ENCODE data around the gene ASCC1.
A peak's percentile ranks its signal among the peaks of the same experiment; 100 is the strongest.
"Not testable (repeated sequence)": the region's sequence is repeated elsewhere in the genome, so short reads cannot be mapped to it uniquely, and the experiment has no call there.

The ASCC1 gene

GRCh38 chr10:72228318-72228751, 12.3 kb upstream of the ASCC1 start:
- no peak overlapping the region for H3K4me2 ChIP-seq (ENCODE audit: insufficient read depth, low read length)
- no peak overlapping the region for H3K4me3 ChIP-seq (ENCODE audit: low read depth in 1 of 2, low read length in 2 of 2)
- H2AFZ ChIP-seq (ENCODE audit: low read depth, low read length), result no peak overlapping the region
- peaks cover 75% of the 10 kb centered on the region for H3K79me2 ChIP-seq (ENCODE audit: insufficient read depth, low read length)
- peaks cover 63% of the 10 kb centered on the region for H3K36me3 ChIP-seq (ENCODE audit: insufficient read depth, low read length)
- ATAC-seq (ENCODE audit: insufficient read depth, low read depth) (no peak), DNase-seq (no peak)
- H3K27me3 ChIP-seq (ENCODE audit: insufficient read depth, low read length, poor library complexity), result no peaks in the 10 kb centered on the region
- TF ChIP-seq EZH2 (IDR thresholded peaks at IDR 0.05; ENCODE audit: borderline replicate concordance, low read depth, low read length, severe bottlenecking) (no peak), CTCF (IDR thresholded peaks at IDR 0.05; ENCODE audit: borderline replicate concordance, extremely low read depth, low read length, poor library complexity, severe bottlenecking) (no peak)
- no peaks in the 10 kb centered on the region for H3K9me3 ChIP-seq (ENCODE audit: insufficient read depth, low read length, severe bottlenecking)
- H4K20me1 ChIP-seq (ENCODE audit: insufficient read depth, low read length), result no peaks in the 10 kb centered on the region
- no peak overlapping the region for H3K9ac ChIP-seq (ENCODE audit: low read depth, low read length)
- no peaks in the 10 kb centered on the region for H3K4me1 ChIP-seq (ENCODE audit: insufficient read depth, low read length)
- H3K27ac ChIP-seq (ENCODE audit: low read length), result peak overlapping the region; percentile 52; the same call in 1 of the 2 replicates

DNA sequence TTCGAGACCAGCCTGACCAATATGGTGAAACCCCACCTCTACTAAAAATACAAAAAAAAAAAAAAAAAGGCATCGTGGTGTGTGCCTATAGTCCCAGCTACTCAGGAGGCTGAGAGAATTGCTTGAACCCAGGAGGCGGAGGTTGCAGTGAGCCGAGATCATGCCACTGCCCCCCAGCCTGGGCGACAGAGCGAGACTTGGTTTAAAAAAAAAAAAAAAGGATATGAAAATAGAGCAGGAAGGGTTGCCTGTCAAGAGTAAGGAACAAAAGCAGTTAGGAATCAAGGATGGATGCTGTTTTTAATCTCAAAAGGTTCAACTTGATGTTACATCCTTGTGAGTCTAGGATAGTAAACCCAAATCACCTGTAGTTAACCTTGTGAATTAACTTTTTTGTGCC, 11.8 kb upstream of the ASCC1 start:
- Histone ChIP-seq H3K4me2 (ENCODE audit: insufficient read depth, low read length) (no peak overlapping the region), H3K27me3 (ENCODE audit: insufficient read depth, low read length, poor library complexity) (no peaks in the 10 kb centered on the region), H3K4me3 (ENCODE audit: low read depth in 1 of 2, low read length in 2 of 2) (no peak overlapping the region), H2AFZ (ENCODE audit: low read depth, low read length) (no peak overlapping the region), H3K36me3 (ENCODE audit: insufficient read depth, low read length) (peaks cover 60% of the 10 kb centered on the region), H3K9ac (ENCODE audit: low read depth, low read length) (no peak overlapping the region), H3K4me1 (ENCODE audit: insufficient read depth, low read length) (no peaks in the 10 kb centered on the region), H3K79me2 (ENCODE audit: insufficient read depth, low read length) (peaks cover 80% of the 10 kb centered on the region), H3K27ac (ENCODE audit: low read length) (peak overlapping the region; percentile 52; the same call in 1 of the 2 replicates), H4K20me1 (ENCODE audit: insufficient read depth, low read length) (no peaks in the 10 kb centered on the region), H3K9me3 (ENCODE audit: insufficient read depth, low read length, severe bottlenecking) (no peaks in the 10 kb centered on the region)
- TF ChIP-seq EZH2 (IDR thresholded peaks at IDR 0.05; ENCODE audit: borderline replicate concordance, low read depth, low read length, severe bottlenecking) (no peak), CTCF (IDR thresholded peaks at IDR 0.05; ENCODE audit: borderline replicate concordance, extremely low read depth, low read length, poor library complexity, severe bottlenecking) (no peak)
- ATAC-seq (ENCODE audit: insufficient read depth, low read depth), result no peak
- no peak for DNase-seq

- Histone ChIP-seq H3K27ac (ENCODE audit: low read length) (no peak overlapping the region), H3K9ac (ENCODE audit: low read depth, low read length) (no peak overlapping the region), H3K4me2 (ENCODE audit: insufficient read depth, low read length) (no peak overlapping the region), H3K27me3 (ENCODE audit: insufficient read depth, low read length, poor library complexity) (no peaks in the 10 kb centered on the region), H4K20me1 (ENCODE audit: insufficient read depth, low read length) (no peaks in the 10 kb centered on the region), H2AFZ (ENCODE audit: low read depth, low read length) (no peak overlapping the region), H3K9me3 (ENCODE audit: insufficient read depth, low read length, severe bottlenecking) (no peaks in the 10 kb centered on the region), H3K79me2 (ENCODE audit: insufficient read depth, low read length) (peaks cover 87% of the 10 kb centered on the region), H3K36me3 (ENCODE audit: insufficient read depth, low read length) (peaks cover 57% of the 10 kb centered on the region), H3K4me3 (ENCODE audit: low read depth in 1 of 2, low read length in 2 of 2) (no peak overlapping the region), H3K4me1 (ENCODE audit: insufficient read depth, low read length) (peaks cover 5% of the 10 kb centered on the region; the same call in 1 of the 2 replicates)
- TF ChIP-seq EZH2 (IDR thresholded peaks at IDR 0.05; ENCODE audit: borderline replicate concordance, low read depth, low read length, severe bottlenecking), result no peak
- TF ChIP-seq CTCF (IDR thresholded peaks at IDR 0.05; ENCODE audit: borderline replicate concordance, extremely low read depth, low read length, poor library complexity, severe bottlenecking), result no peak
- ATAC-seq (ENCODE audit: insufficient read depth, low read depth) (no peak), DNase-seq (no peak)
Measured at GRCh38 chr10:72226418-72227027, 10.4 kb upstream of the ASCC1 start.

- H3K27ac ChIP-seq (ENCODE audit: low read length), result peak overlapping the region; percentile 51; the same call in 1 of the 2 replicates
- not testable (repeated sequence) for H3K4me2 ChIP-seq (ENCODE audit: insufficient read depth, low read length); H3K4me1 ChIP-seq (ENCODE audit: insufficient read depth, low read length); H3K9ac ChIP-seq (ENCODE audit: low read depth, low read length); H4K20me1 ChIP-seq (ENCODE audit: insufficient read depth, low read length); DNase-seq; H3K9me3 ChIP-seq (ENCODE audit: insufficient read depth, low read length, severe bottlenecking); H3K27me3 ChIP-seq (ENCODE audit: insufficient read depth, low read length, poor library complexity); H3K4me3 ChIP-seq (ENCODE audit: low read depth in 1 of 2, low read length in 2 of 2); H2AFZ ChIP-seq (ENCODE audit: low read depth, low read length); ATAC-seq (ENCODE audit: insufficient read depth, low read depth)
- H3K36me3 ChIP-seq (ENCODE audit: insufficient read depth, low read length), result peaks cover 57% of the 10 kb centered on the region
- H3K79me2 ChIP-seq (ENCODE audit: insufficient read depth, low read length), result peaks cover 81% of the 10 kb centered on the region
Measured at GRCh38 chr10:72224191-72224590, 8.1 kb upstream of the ASCC1 start.

Data from DND-41 (cell line).